OCI-M2 (cell line): ENCODE data around the gene POFUT2.

Experiments
- DNase-seq: peaks from one replicate; lab custom pipeline; 2025; ENCODE audit not compliant: unreplicated experiment; lab: John Stamatoyannopoulos, UW

The POFUT2 gene

DNA sequence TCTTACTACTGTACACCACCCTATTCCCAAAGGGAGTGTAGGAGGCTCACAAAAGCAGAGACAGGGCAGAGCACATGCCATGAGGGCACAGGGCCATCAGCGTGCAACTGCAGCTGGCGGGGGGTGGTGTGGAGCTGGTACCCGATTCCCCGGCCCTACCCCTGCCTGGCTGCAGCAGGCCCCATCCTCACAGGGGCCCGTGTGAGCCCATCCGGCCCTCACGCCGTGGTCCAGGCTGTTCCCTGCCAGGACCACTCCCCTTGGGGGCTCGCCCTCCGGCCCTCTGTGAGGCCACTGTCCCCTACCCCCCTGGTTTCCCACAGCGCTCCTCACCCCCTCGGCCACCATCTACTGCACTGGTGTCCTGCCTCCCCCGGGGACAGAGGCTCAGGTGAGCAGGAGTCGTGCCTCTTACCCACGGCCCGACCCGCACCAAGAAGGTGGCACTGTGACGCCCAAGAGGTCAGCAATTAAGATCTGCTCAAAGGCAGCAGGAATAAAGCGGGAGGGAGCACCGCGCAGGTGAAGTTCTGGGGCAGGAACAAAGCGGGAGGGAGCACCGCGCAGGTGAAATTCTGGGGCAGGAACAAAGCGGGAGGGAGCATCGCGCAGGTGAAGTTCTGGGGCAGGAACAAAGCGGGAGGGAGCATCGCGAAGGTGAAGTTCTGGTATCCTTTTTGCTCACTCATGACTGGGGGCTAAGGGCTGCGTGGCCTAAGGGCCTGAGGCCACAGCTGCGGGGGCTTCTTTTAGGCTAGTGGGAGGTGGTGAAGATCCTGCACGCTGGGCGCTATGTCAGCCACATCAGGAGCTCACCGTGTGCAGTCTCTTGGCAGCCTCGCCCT is 3.9 kb downstream of the POFUT2 start:
- DNase-seq, result no peak

DNA sequence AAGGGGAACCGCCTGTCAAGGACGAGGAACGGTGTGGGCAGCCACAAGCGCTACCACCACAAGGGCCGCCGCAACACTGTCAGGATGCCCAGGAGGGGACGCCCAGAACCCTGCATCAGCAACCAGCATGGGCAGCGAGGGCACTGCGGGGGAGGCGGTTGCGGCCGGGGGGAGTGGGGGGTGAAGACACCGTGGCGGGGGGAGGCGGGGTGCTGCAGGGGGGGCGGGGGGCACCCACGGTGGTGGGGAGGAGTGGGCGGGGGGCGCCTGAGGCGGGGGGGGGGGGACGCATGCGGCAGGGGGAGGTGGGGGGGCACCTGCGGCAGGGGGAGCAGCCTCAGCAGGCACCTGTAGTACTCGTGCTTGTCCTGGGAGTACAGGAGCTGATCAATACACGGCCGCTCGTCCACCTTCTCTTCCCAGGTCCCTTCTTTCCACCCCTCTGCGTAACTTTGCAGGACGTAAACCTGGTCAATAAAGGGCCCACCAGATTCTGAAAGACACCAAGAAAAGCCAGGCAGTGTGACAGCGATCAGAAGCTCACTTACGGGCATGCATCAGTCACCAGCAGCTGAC is 4.6 kb downstream of the POFUT2 start:
- DNase-seq, result no peak

GRCh38 chr21:45282283-45283034 is 5.2 kb downstream of the POFUT2 start:
- no peak for DNase-seq

GRCh38 chr21:45281411-45282282 is 6.0 kb downstream of the POFUT2 start:
- no peak for DNase-seq

DNA sequence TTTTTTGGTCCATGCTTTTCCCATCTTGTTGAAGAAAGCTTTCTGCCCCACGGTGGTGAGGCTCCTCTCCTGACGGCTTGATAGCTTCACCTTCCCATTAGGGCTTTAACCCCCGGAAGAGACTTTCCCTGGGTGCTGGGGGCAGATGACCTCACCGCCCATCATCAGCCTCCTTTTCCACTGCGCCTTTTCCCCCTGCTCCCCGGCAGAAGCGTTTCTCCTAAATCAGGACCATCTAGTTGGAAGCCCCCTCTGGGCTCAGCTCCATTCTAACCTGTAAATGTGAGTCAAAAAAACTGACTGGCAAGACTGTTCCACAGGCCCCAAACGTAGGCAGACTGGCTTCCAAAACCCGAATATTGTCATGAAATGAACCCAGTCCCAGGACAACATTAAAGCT is 6.7 kb downstream of the POFUT2 start:
- DNase-seq, result no peak

GRCh38 chr21:45280178-45280821 is 7.4 kb downstream of the POFUT2 start:
- no peak for DNase-seq

DNA sequence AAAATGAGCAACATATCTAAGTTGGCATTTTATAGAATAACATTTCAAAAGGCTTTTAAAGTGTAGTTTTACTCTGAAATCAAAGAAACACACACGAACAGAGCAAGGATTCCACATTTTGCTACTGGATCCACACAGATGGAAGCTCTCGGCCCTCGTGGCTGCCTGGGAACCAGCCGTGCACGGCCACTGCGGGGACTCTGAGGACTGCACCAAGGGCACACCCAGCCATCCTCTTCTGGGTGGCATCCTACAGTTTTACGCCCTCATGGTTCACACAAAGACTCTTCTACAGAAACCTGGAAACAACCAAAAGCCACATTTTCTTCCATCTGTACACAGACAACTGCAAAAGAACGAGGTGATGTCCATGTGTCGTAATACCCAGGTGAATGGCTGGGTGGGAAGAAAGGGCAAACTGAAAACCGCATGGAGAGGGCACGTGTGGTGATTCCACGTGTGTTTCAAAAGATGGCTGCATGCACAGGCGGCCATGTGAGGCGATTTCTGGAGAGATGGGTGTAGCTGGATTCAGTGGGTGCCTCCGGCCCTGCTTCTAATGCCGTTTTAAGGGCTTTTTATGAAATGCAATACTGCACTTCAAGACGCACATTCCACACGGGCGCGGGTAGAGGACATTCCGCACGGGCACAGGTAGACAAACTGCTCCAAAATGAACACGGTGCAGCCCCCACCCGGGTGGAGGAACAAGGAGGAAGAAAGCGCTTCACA is 8.1 kb downstream of the POFUT2 start:
- DNase-seq, result no peak

GRCh38 chr21:45278156-45278911 is 9.4 kb downstream of the POFUT2 start:
- DNase-seq, result no peak

DNA sequence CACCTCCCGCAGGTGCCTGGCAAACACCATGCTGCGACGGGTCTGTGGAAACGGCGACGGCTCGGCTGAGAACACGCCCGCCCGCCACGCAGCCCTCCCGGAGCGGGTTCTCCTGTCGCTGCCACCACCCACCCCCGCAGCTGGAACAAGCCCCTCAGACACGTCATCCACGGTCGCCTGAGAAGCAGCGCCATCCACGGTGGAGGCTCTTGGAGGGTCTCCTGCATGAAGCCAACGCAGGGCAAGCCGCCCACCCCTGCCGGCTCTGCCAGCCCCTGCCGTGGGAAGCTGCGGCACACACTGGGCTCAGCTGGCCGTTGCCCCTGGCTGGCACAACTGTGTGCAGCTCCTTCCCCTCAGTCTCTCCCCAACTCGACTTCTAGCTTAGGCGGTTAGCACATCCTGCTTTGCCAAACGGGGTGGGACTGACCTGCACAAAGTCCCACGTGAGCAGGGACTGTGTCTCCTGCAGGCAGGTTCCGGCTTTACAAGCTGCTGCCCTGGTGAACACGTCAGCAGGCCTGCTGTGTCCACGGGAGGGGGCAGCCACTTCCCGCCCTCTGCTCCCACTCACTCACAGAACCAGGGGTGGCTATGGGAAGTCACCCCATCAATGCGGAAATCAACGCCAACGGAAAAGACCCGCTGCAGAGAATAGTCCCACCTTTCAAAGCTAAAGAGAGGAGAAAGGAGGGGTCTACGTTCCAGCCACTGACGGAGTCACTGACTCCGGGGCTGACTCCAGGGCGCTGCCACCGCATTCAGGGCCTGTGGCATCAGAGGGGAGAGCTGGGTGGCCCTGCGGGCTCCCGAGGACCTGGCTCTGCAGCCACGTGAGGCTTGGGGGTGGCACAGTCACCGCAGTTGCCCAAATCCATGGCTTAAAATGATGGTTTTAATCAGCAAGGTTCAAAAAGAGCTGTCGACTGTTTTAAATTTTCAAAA is 10.3 kb downstream of the POFUT2 start:
- no peak for DNase-seq

DNA sequence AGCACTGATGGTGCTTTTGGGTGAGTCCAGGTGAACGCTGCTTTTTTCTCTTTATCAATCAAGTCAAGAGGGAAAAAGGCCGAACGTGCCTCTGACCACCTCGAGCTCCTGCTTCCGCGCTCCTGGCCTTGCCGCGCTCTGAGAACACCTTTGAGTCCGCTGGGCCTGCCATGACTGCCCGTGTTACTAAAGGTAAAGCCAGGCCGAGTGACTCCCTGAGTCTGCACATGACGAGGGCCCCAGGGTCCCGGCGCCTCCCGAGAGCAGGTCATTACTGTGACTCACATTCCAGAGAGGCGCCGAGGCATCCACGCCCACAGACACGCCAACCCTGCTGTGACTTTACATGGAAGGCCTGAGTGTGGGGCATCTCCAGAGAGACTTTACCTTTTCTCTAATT is 11.1 kb downstream of the POFUT2 start:
- no peak for DNase-seq

- DNase-seq, result no peak
Measured at GRCh38 chr21:45270306-45270821, 17.3 kb downstream of the POFUT2 start.

DNA sequence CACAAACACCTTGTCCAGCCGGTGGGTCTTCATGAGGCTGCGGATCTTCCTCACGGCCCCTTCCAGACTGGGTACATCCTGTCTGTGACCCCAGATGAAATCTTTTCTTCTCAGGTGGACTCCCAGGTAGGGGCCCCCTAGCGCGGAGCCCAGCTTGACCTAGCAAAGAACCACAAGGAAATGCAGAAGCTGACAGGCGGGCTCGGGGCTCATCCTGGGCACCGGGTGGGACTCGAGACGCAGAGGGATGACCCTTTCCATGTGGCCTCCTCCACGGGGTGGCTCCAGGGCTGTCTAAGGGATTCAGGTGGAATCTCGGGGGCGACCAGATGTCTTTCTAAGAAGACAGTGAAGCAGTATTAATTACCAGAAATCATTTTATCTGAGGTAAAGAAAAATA is 17.8 kb downstream of the POFUT2 start:
- no peak for DNase-seq

GRCh38 chr21:45267390-45267760 is 20.3 kb downstream of the POFUT2 start:
- no peak for DNase-seq

DNA sequence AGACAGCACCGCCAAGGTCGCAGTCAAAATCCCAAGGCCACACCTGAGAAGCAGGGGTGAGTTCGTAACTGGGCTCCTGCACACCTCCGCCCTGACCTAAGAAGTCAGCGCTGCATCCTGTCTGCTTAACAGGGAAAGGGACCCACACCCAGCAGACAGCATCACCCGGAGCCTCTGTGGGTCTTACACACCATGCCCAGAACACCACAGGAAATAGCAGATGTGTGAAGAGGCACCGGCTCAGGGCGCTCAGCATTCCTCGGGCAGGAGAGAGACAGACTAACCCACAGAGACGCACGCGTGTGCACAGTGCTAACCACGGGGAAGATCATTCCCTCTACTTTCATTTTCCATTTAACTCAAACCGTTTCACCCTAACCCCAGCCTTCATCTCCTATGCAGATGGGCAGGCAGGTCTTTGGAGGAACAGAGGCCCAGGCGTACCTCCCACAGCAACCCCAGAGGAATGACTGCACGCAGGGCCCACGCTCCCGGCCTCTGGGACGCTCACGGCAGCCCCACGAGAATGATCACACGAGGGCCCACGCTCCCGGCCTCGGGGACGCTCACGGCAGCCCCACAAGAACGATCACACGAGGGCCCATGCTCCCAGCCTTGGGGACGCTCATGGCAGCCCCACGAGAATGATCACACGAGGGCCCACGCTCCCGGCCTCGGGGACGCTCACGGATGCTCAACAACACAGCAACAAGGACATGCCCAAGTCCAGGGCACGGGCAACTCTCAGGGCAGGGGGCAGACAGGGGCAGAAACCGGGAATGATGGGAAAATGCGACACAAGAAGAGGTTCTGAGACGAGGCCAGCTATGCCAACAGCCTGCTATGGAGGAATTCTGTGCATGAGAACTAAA is 20.9 kb downstream of the POFUT2 start:
- no peak for DNase-seq

GRCh38 chr21:45265721-45266517 is 21.8 kb downstream of the POFUT2 start:
- DNase-seq, result no peak

DNA sequence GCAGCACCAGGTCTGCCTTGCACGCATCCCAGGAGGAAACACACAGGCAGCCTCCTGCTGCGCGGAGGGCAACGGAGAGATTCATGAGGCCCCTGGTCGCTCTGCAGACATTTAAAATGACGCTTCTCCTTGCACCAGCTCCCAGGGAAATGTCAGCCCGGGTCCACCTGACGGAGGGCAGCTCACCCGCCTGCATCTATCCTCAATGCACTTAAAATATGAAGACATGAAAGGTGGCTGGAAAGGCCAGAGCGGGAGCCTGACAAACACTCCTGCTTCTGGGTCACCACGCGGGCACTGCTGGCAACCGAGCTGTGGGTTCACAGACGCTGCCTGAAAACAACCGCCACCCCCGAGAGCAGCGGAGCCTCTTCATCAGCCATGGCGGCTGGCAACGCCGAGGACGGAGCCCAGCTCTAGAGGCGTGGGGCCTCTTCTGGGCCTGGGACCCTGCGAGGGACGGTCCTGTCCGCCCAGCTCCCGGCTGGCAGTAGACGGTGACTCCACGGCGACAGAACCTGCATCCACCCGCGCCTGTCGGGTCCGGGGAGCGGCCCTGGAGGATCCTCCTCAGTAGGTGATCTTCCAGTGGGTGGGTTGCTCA is 22.7 kb downstream of the POFUT2 start:
- DNase-seq, result no peak
